Endothelial cell of umbilical vein (primary cell): ENCODE data around the gene EPN2. TPM values are rescaled to one million over a fixed set of nuclear protein-coding genes. Genes with fewer than 3 reads are reported as not detected.

Experiments
- BruUV-seq: library from RNA; stranded (reverse); fragments of 400-500 nt; replicated peaks from 2 replicates; lab custom pipeline; 2021; lab: Mats Ljungman, UMichigan
- CTCF ChIA-PET: fragments of 300-600, 350-600 bp; sonication (Branson Sonifier 250); formaldehyde crosslinking; loops from one replicate; lab custom pipeline; 2021; ENCODE audit warnings: antibody characterized with exemption, inconsistent platforms; lab: Charles Lee
- POLR2A ChIA-PET: fragments of 300-600, 350-600 bp; sonication (Branson Sonifier 250); formaldehyde crosslinking; loops from one replicate; lab custom pipeline; 2021; ENCODE audit warnings: antibody characterized with exemption, inconsistent platforms; lab: Charles Lee
- DNase-seq: peaks from one replicate; pipeline ENCODE4 v3.0.0-alpha.2; 2011; ENCODE audit warnings: low read depth, low spot score
- FAIRE-seq: peaks from 2 replicates; lab custom pipeline; 2011; peaks lifted over from hg19 to GRCh38; lab: Jason Lieb, UNC
- H2AFZ ChIP-seq: 2 replicates; pipeline ENCODE4 v1.6.0; 2012; ENCODE audit warnings: low read depth, low read length, control low read depth, inconsistent platforms
- H3K27ac ChIP-seq: 2 replicates; pipeline ENCODE4 v1.5.1; 2011; ENCODE audit warnings: low read depth, mild to moderate bottlenecking, control low read depth, low read length, moderate library complexity; ENCODE audit not compliant: insufficient read depth
- H3K27me3 ChIP-seq, 2 experiments: 2 replicates each; pipeline versions ENCODE4 v1.6.0 to v1.6.1; 2011; ENCODE audit warnings: low read length in 2 of 2, mixed read lengths in 1 of 2; ENCODE audit not compliant: control insufficient read depth in 2 of 2, insufficient read depth in 2 of 2
- H3K36me3 ChIP-seq, 2 experiments: 2 replicates in 1 of 2; 3 replicates in 1 of 2; pipeline ENCODE4 v1.5.1; 2011; ENCODE audit warnings: low read length in 2 of 2, mild to moderate bottlenecking in 1 of 2, moderate library complexity in 1 of 2; ENCODE audit not compliant: control insufficient read depth in 2 of 2, insufficient read depth in 2 of 2; ENCODE audit errors: extremely low read depth in 1 of 2
- H3K4me1 ChIP-seq: 3 replicates; pipeline ENCODE4 v1.5.1; 2011; ENCODE audit warnings: mild to moderate bottlenecking, low read length; ENCODE audit not compliant: control insufficient read depth, insufficient read depth; ENCODE audit errors: extremely low read depth
- H3K4me2 ChIP-seq: 2 replicates; pipeline ENCODE4 v1.6.1; 2011; ENCODE audit warnings: low read length, control low read depth, mixed read lengths; ENCODE audit not compliant: insufficient read depth
- H3K4me3 ChIP-seq, 3 experiments: fragments of 200-600 bp in 1 of 3; sonication (generic), shearing (Covaris generic) in 1 of 3; replicated peaks in 1 of 3; 2 replicates each; pipeline ENCODE4 v1.5.1; 2011 to 2016; ENCODE audit warnings: control low read depth in 3 of 3, low read length in 3 of 3, mild to moderate bottlenecking in 2 of 3, inconsistent platforms in 1 of 3, low read depth in 1 of 3, moderate library complexity in 1 of 3; ENCODE audit not compliant: insufficient read depth in 1 of 3
- H3K79me2 ChIP-seq: 2 replicates; pipeline ENCODE4 v1.6.0; 2012; ENCODE audit warnings: low read length, inconsistent platforms; ENCODE audit not compliant: control insufficient read depth, insufficient read depth
- H3K9ac ChIP-seq: replicated peaks from 2 replicates; pipeline ENCODE3; 2011; ENCODE audit warnings: low read length, control low read depth; ENCODE audit not compliant: insufficient read depth; ENCODE audit errors: extremely low read depth
- H3K9me1 ChIP-seq: replicated peaks from 3 replicates; pipeline ENCODE4 v1.6.0; 2011; ENCODE audit warnings: mild to moderate bottlenecking, low read length; ENCODE audit not compliant: control insufficient read depth, insufficient read depth; ENCODE audit errors: extremely low read depth
- H3K9me3 ChIP-seq: replicated peaks from 2 replicates; pipeline ENCODE4 v1.5.1; 2012; ENCODE audit warnings: low read length, inconsistent platforms; ENCODE audit not compliant: control insufficient read depth, insufficient read depth
- H4K20me1 ChIP-seq: replicated peaks from 2 replicates; pipeline ENCODE3; 2011; ENCODE audit warnings: mild to moderate bottlenecking, low read length; ENCODE audit not compliant: control insufficient read depth, insufficient read depth; ENCODE audit errors: extremely low read depth
- EZH2 ChIP-seq: IDR thresholded peaks from 2 replicates; pipeline ENCODE4 v1.6.1; 2012; ENCODE audit warnings: borderline replicate concordance, low read depth, mild to moderate bottlenecking, moderate library complexity, low read length, inconsistent platforms; ENCODE audit not compliant: severe bottlenecking
- FOS ChIP-seq: IDR thresholded peaks from 2 replicates; pipeline ENCODE4 v1.6.1; 2011; ENCODE audit warnings: mild to moderate bottlenecking, low read length, moderate library complexity, borderline replicate concordance; ENCODE audit not compliant: insufficient read depth
- GATA2 ChIP-seq: IDR thresholded peaks from 2 replicates; pipeline ENCODE4 v1.7.0; 2011; ENCODE audit warnings: low read depth, mild to moderate bottlenecking, moderate library complexity, mixed read lengths, low read length; ENCODE audit not compliant: insufficient read length, insufficient read depth
- JUN ChIP-seq: IDR thresholded peaks from 2 replicates; pipeline ENCODE4 v1.6.1; 2011; ENCODE audit warnings: borderline replicate concordance, low read depth; ENCODE audit not compliant: insufficient read length, insufficient read depth
- MAX ChIP-seq: IDR thresholded peaks from 2 replicates; pipeline ENCODE4 v1.6.1; 2011; ENCODE audit not compliant: insufficient read depth, insufficient read length
- MYC ChIP-seq: IDR thresholded peaks from one replicate; pipeline ENCODE4 v1.6.1; 2011; ENCODE audit warnings: mild to moderate bottlenecking, low read depth, low read length
- POLR2A ChIP-seq: IDR thresholded peaks from 2 replicates; pipeline ENCODE4 v1.6.1; 2012; ENCODE audit warnings: low read depth, mild to moderate bottlenecking, control low read depth, low read length
- POLR2AphosphoS5 ChIP-seq: IDR thresholded peaks from 2 replicates; pipeline ENCODE4 v1.6.1; 2012; ENCODE audit warnings: low read depth, mild to moderate bottlenecking, control low read depth, low read length, moderate library complexity; ENCODE audit not compliant: insufficient read depth
- dilution Hi-C: fragments of 300-500 bp; cut with MboI; formaldehyde crosslinking; loops from one replicate; pipeline ENCODE4 v1.15.0; 2019; ENCODE audit warnings: low sequenced_read_pairs; ENCODE audit not compliant: extremely low pct_ligation_motif_present
- intact Hi-C: fragments of 100-400 bp; cut with micrococcal nuclease; formaldehyde crosslinking; loops from one replicate; pipeline ENCODE4 v1.10.0; 2022
- polyA plus RNA-seq, 4 experiments: library from polyadenylated mRNA; depleted of rRNA in 3 of 4; stranded (reverse) in 3 of 4; unstranded in 1 of 4; fragments of >200 nt; gene quantifications; 2 replicates each; pipeline versions ENCODE4 v1.2.1 to v1.2.3, GENCODE V29; 2011 to 2012; ENCODE audit warnings: missing spikeins in 1 of 4
- total RNA-seq: library from RNA; stranded (reverse); gene quantifications from 2 replicates; pipeline ENCODE4 v1.2.3, GENCODE V29; 2021
- TF ChIP-seq, protein P1 (sequence below), 2 donors: IDR thresholded peaks; 1 replicate in 1 of 2; 2 replicates in 1 of 2; pipeline ENCODE4 v1.5.1; 2011; ENCODE audit warnings: low read length in 2 of 2, mild to moderate bottlenecking in 2 of 2, moderate library complexity in 2 of 2, control low read depth in 1 of 2, inconsistent platforms in 1 of 2, low read depth in 1 of 2; ENCODE audit not compliant: insufficient read depth in 1 of 2; ENCODE audit errors: extremely low read depth in 1 of 2

The EPN2 gene
- total and polyA plus RNA-seq, 2 donors (not counting 3 experiments of a cell fraction or from before 2014, with no cell fraction given) = 40.3 to 70.5 TPM

DNA sequence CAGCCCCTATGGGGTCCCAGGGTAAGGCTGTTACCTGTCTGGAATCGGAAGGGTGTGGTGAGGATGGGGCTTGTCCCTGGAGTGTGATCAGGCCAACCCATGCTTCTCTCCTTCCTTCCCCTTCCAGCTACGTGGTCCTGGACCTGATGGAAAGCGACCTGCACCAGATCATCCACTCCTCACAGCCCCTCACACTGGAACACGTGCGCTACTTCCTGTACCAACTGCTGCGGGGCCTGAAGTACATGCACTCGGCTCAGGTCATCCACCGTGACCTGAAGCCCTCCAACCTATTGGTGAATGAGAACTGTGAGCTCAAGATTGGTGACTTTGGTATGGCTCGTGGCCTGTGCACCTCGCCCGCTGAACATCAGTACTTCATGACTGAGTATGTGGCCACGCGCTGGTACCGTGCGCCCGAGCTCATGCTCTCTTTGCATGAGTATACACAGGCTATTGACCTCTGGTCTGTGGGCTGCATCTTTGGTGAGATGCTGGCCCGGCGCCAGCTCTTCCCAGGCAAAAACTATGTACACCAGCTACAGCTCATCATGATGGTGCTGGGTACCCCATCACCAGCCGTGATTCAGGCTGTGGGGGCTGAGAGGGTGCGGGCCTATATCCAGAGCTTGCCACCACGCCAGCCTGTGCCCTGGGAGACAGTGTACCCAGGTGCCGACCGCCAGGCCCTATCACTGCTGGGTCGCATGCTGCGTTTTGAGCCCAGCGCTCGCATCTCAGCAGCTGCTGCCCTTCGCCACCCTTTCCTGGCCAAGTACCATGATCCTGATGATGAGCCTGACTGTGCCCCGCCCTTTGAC lies 143.5 kb downstream of the EPN2 start:
- BruUV-seq = no TSS peak
- DNase-seq (no peak), FAIRE-seq (no peak)
- Histone ChIP-seq H3K4me3 (no peak overlapping the region), H4K20me1 (no peaks in the 10 kb centered on the region), H3K36me3 (peaks cover 13 to 32% of the 10 kb centered on the region in 2 experiments), H3K79me2 (peaks cover 15% of the 10 kb centered on the region), H3K9me1 (no peaks in the 10 kb centered on the region), H3K27me3 (no peaks in the 10 kb centered on the region), H3K27ac (no peak overlapping the region), H3K4me1 (peaks cover 7% of the 10 kb centered on the region), H2AFZ (no peak overlapping the region), H3K9me3 (no peaks in the 10 kb centered on the region), H3K9ac (no peak overlapping the region), H3K4me2 (no peak overlapping the region)
- POLR2A ChIA-PET = no interaction called here
- CTCF ChIA-PET = interaction anchor here (1.8 to 3.3 kb wide), 2 partner anchors 18 to 67 kb away, joined by 6 to 38 read pairs; partner anchors contain the start of gene B9D1
- intact Hi-C loops = no loop called here
- TF ChIP-seq, protein P1, sequence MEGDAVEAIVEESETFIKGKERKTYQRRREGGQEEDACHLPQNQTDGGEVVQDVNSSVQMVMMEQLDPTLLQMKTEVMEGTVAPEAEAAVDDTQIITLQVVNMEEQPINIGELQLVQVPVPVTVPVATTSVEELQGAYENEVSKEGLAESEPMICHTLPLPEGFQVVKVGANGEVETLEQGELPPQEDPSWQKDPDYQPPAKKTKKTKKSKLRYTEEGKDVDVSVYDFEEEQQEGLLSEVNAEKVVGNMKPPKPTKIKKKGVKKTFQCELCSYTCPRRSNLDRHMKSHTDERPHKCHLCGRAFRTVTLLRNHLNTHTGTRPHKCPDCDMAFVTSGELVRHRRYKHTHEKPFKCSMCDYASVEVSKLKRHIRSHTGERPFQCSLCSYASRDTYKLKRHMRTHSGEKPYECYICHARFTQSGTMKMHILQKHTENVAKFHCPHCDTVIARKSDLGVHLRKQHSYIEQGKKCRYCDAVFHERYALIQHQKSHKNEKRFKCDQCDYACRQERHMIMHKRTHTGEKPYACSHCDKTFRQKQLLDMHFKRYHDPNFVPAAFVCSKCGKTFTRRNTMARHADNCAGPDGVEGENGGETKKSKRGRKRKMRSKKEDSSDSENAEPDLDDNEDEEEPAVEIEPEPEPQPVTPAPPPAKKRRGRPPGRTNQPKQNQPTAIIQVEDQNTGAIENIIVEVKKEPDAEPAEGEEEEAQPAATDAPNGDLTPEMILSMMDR (IDR thresholded peaks at IDR 0.05; ENCODE audit: extremely low read depth in 1 of 2, insufficient read depth in 1 of 2, low read depth in 1 of 2, low read length in 2 of 2) = no peak
- TF ChIP-seq JUN = no peak
- no peak for TF ChIP-seq POLR2A
- TF ChIP-seq FOS = no peak
- TF ChIP-seq MAX = no peak
- no peak for TF ChIP-seq MYC
- no peak for TF ChIP-seq POLR2AphosphoS5
- no peak for TF ChIP-seq EZH2
- TF ChIP-seq GATA2 = no peak
- dilution Hi-C loops = no loop called here
